ENCODE measurements around the gene NCAM1.

DNA sequence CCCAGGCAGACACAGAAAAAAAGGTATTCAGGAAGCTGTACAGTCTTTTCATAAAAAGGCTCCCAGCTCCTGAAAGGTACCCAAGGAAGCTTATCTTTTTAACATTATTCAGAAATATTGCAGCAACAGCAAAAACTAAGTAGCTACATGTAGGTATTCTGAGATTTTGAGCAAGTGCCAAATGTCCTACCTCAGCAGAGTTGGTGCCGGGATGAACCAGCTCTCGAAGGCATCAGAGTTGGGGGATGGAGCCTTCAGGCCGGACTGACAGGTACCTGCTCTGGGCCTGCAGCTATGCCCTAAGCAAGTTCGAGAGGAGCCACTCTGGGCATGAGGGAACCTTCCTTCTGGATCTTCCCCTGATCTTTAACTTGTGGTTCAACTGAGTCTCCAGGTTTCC is 276.0 kb downstream of the NCAM1 start:
- TF ChIP-seq, protein P1, sequence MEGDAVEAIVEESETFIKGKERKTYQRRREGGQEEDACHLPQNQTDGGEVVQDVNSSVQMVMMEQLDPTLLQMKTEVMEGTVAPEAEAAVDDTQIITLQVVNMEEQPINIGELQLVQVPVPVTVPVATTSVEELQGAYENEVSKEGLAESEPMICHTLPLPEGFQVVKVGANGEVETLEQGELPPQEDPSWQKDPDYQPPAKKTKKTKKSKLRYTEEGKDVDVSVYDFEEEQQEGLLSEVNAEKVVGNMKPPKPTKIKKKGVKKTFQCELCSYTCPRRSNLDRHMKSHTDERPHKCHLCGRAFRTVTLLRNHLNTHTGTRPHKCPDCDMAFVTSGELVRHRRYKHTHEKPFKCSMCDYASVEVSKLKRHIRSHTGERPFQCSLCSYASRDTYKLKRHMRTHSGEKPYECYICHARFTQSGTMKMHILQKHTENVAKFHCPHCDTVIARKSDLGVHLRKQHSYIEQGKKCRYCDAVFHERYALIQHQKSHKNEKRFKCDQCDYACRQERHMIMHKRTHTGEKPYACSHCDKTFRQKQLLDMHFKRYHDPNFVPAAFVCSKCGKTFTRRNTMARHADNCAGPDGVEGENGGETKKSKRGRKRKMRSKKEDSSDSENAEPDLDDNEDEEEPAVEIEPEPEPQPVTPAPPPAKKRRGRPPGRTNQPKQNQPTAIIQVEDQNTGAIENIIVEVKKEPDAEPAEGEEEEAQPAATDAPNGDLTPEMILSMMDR (IDR thresholded peaks at IDR 0.05): no peak
- no peak for TF ChIP-seq POLR2A (IDR thresholded peaks at IDR 0.05)

Data from transverse colon (tissue), 3 donors.